H1 (cell line): ENCODE data around the gene ARMC6. TPM values are rescaled to one million over a fixed set of nuclear protein-coding genes. Genes with fewer than 3 reads are reported as not detected.

Experiments
- CTCF ChIA-PET: fragments of 300-600 bp; sonication (Branson Sonifier 250); formaldehyde crosslinking; loops from one replicate; lab custom pipeline; 2021; ENCODE audit not compliant: partially characterized antibody; lab: Charles Lee
- POLR2A ChIA-PET: fragments of 300-600 bp; sonication (Branson Sonifier 250); formaldehyde crosslinking; loops from one replicate; lab custom pipeline; 2021; ENCODE audit warnings: inconsistent platforms; ENCODE audit not compliant: partially characterized antibody; lab: Charles Lee
- DNase-seq, 2 experiments: peaks; one replicate each; pipeline versions ENCODE4 v3.0.0 to v3.0.0-alpha.2; 2010 to 2022; ENCODE audit warnings: low spot score in 2 of 2, low read depth in 1 of 2, mixed read lengths in 1 of 2
- FAIRE-seq: peaks from 2 replicates; lab custom pipeline; 2011; peaks lifted over from hg19 to GRCh38; lab: Jason Lieb, UNC
- H2AFZ ChIP-seq: 2 replicates; pipeline ENCODE4 v1.8.1; 2012; ENCODE audit warnings: low read length, inconsistent platforms
- H2AK5ac ChIP-seq: 2 replicates; pipeline ENCODE4 v1.6.1; 2013; ENCODE audit warnings: low read depth, low read length
- H2BK120ac ChIP-seq: replicated peaks from 2 replicates; pipeline ENCODE3; 2013; ENCODE audit warnings: low read depth, low read length, inconsistent platforms
- H2BK12ac ChIP-seq: 2 replicates; pipeline ENCODE4 v1.6.1; 2013; ENCODE audit warnings: low read depth, low read length
- H2BK15ac ChIP-seq: 2 replicates; pipeline ENCODE4 v1.6.1; 2013; ENCODE audit warnings: low read length
- H2BK20ac ChIP-seq: 2 replicates; pipeline ENCODE4 v1.6.1; 2013; ENCODE audit warnings: low read length
- H2BK5ac ChIP-seq: 2 replicates; pipeline ENCODE4 v1.6.1; 2013; ENCODE audit warnings: low read depth, low read length
- H3K14ac ChIP-seq: 2 replicates; pipeline ENCODE4 v1.6.1; 2013; ENCODE audit warnings: inconsistent platforms; ENCODE audit not compliant: insufficient read length
- H3K18ac ChIP-seq: 2 replicates; pipeline ENCODE4 v1.6.1; 2013; ENCODE audit warnings: low read length; ENCODE audit errors: extremely low read depth
- H3K23ac ChIP-seq: 2 replicates; pipeline ENCODE4 v1.6.1; 2013; ENCODE audit warnings: inconsistent platforms; ENCODE audit not compliant: insufficient read length
- H3K23me2 ChIP-seq: 2 replicates; pipeline ENCODE4 v1.6.1; 2013; ENCODE audit warnings: low read depth, low read length
- H3K27ac ChIP-seq: 2 replicates; pipeline ENCODE4 v1.6.1; 2011; ENCODE audit warnings: low read depth, low read length, inconsistent platforms
- H3K27me3 ChIP-seq, 4 experiments: replicated peaks in 1 of 4; 1 replicate in 1 of 4; 2 replicates in 3 of 4; pipeline versions ENCODE4 v1.6.1 to v1.8.1; 2011 to 2013; ENCODE audit warnings: low read length in 3 of 4, mild to moderate bottlenecking in 3 of 4, inconsistent platforms in 2 of 4, mixed read lengths in 2 of 4, moderate library complexity in 1 of 4; ENCODE audit not compliant: control insufficient read depth in 3 of 4, insufficient read depth in 3 of 4; ENCODE audit errors: extremely low read depth in 1 of 4
- H3K36me3 ChIP-seq, 4 experiments: 2 replicates each; pipeline versions ENCODE4 v1.6.1 to v1.8.1; 2011 to 2013; ENCODE audit warnings: mild to moderate bottlenecking in 4 of 4, low read length in 3 of 4, moderate library complexity in 2 of 4, control low read depth in 1 of 4, inconsistent platforms in 1 of 4; ENCODE audit not compliant: insufficient read depth in 4 of 4, control insufficient read depth in 2 of 4
- H3K4ac ChIP-seq: replicated peaks from 2 replicates; pipeline ENCODE3; 2013; ENCODE audit warnings: low read length, low read depth, mixed read lengths, inconsistent platforms; ENCODE audit not compliant: insufficient read length
- H3K4me1 ChIP-seq, 4 experiments: replicated peaks in 1 of 4; 1 replicate in 1 of 4; 2 replicates in 3 of 4; pipeline versions ENCODE4 v1.6.1 to v1.8.1; 2011 to 2013; ENCODE audit warnings: low read length in 3 of 4, inconsistent platforms in 2 of 4, mixed read lengths in 1 of 4; ENCODE audit not compliant: insufficient read depth in 4 of 4, control insufficient read depth in 3 of 4
- H3K4me2 ChIP-seq, 2 experiments: 2 replicates each; pipeline versions ENCODE4 v1.6.1 to v1.8.1; 2011 to 2013; ENCODE audit warnings: low read depth in 2 of 2, low read length in 2 of 2, control low read depth in 1 of 2, inconsistent platforms in 1 of 2, mild to moderate bottlenecking in 1 of 2; ENCODE audit not compliant: insufficient read depth in 1 of 2
- H3K4me3 ChIP-seq, 4 experiments: fragments of 200-600, 300-600 bp in 1 of 4; sonication (generic), shearing (Covaris generic), sonication (Bioruptor Twin) in 1 of 4; 2 replicates each; pipeline versions ENCODE4 v1.5.1 to v1.8.1; 2011 to 2016; ENCODE audit warnings: low read length in 4 of 4, low read depth in 3 of 4, control low read depth in 2 of 4, inconsistent platforms in 2 of 4, mild to moderate bottlenecking in 2 of 4, mixed read lengths in 1 of 4, moderate library complexity in 1 of 4; ENCODE audit not compliant: insufficient read depth in 2 of 4; ENCODE audit errors: extremely low read depth in 1 of 4
- H3K56ac ChIP-seq: replicated peaks from 2 replicates; pipeline ENCODE3; 2013; ENCODE audit warnings: low read depth, mild to moderate bottlenecking, mixed read lengths, low read length, inconsistent platforms; ENCODE audit not compliant: insufficient read length
- H3K79me1 ChIP-seq: 2 replicates; pipeline ENCODE4 v1.6.1; 2013; ENCODE audit warnings: low read depth, low read length, control low read depth
- H3K79me2 ChIP-seq, 2 experiments: 2 replicates each; pipeline versions ENCODE4 v1.6.1 to v1.8.1; 2012 to 2013; ENCODE audit warnings: low read length in 2 of 2, mild to moderate bottlenecking in 2 of 2, inconsistent platforms in 1 of 2; ENCODE audit not compliant: insufficient read depth in 2 of 2, control insufficient read depth in 1 of 2
- H3K9ac ChIP-seq, 4 experiments: replicated peaks in 1 of 4; 1 replicate in 1 of 4; 2 replicates in 3 of 4; pipeline versions ENCODE4 v1.6.1 to v1.8.1; 2011 to 2013; ENCODE audit warnings: low read depth in 3 of 4, low read length in 3 of 4, control low read depth in 2 of 4, mild to moderate bottlenecking in 2 of 4, moderate library complexity in 2 of 4, inconsistent platforms in 1 of 4; ENCODE audit errors: extremely low read depth in 1 of 4
- H3K9me3 ChIP-seq, 2 experiments: 2 replicates each; pipeline versions ENCODE4 v1.6.1 to v1.8.1; 2012 to 2013; ENCODE audit warnings: mild to moderate bottlenecking in 2 of 2, moderate library complexity in 2 of 2, control low read depth in 1 of 2, inconsistent platforms in 1 of 2, low read depth in 1 of 2, low read length in 1 of 2, mixed read lengths in 1 of 2; ENCODE audit not compliant: insufficient read depth in 2 of 2
- H4K20me1 ChIP-seq, 2 experiments: replicated peaks in 1 of 2; 2 replicates each; pipeline versions ENCODE3 to v1.8.1; 2011 to 2013; ENCODE audit warnings: inconsistent platforms in 2 of 2, low read length in 2 of 2, mild to moderate bottlenecking in 1 of 2; ENCODE audit not compliant: insufficient read depth in 2 of 2, control insufficient read depth in 1 of 2
- H4K5ac ChIP-seq: 2 replicates; pipeline ENCODE4 v1.6.1; 2013; ENCODE audit warnings: low read length, low read depth, mixed read lengths, inconsistent platforms; ENCODE audit not compliant: insufficient read length
- H4K8ac ChIP-seq: 2 replicates; pipeline ENCODE4 v1.8.0; 2013; ENCODE audit warnings: mild to moderate bottlenecking, moderate library complexity, low read length, inconsistent platforms; ENCODE audit not compliant: insufficient read depth; ENCODE audit errors: extremely low read depth
- H4K91ac ChIP-seq: replicated peaks from 2 replicates; pipeline ENCODE3; 2013; ENCODE audit warnings: low read length, mixed read lengths, inconsistent platforms; ENCODE audit not compliant: insufficient read length
- BCL11A ChIP-seq, 2 experiments: IDR thresholded peaks; one replicate each; pipeline ENCODE4 v1.6.1; 2011; ENCODE audit warnings: low read depth in 2 of 2, low read length in 2 of 2, mild to moderate bottlenecking in 2 of 2
- BRCA1 ChIP-seq: IDR thresholded peaks from 2 replicates; pipeline ENCODE4 v1.6.1; 2012; ENCODE audit warnings: low read depth, low read length, improper control_type of control experiment
- CEBPB ChIP-seq: IDR thresholded peaks from 2 replicates; pipeline ENCODE4 v1.6.1; 2012; ENCODE audit warnings: low read depth, low read length
- CTBP2 ChIP-seq: IDR thresholded peaks from 2 replicates; pipeline ENCODE4 v1.7.0; 2011; ENCODE audit warnings: borderline replicate concordance, mild to moderate bottlenecking, moderate library complexity, mixed read lengths, low read length; ENCODE audit not compliant: insufficient read depth, insufficient read length
- GTF2F1 ChIP-seq: IDR thresholded peaks from 2 replicates; pipeline ENCODE4 v1.6.1; 2012; ENCODE audit warnings: low read depth, low read length, improper control_type of control experiment, borderline replicate concordance
- HDAC2 ChIP-seq, 2 experiments: fragments of 300-600 bp in 1 of 2; sonication (generic) in 1 of 2; IDR thresholded peaks; 2 replicates each; pipeline ENCODE4 v1.6.1; 2011 to 2012; ENCODE audit warnings: low read depth in 2 of 2, low read length in 2 of 2, mild to moderate bottlenecking in 2 of 2, moderate library complexity in 2 of 2, borderline replicate concordance in 1 of 2, inconsistent platforms in 1 of 2
- MAFK ChIP-seq: IDR thresholded peaks from 2 replicates; pipeline ENCODE4 v1.6.1; 2012; ENCODE audit warnings: low read depth, mild to moderate bottlenecking, improper control_type of control experiment, low read length
- PHF8 ChIP-seq: fragments of 200-600 bp; sonication (generic); conservative IDR thresholded peaks from 2 replicates; pipeline ENCODE4 v1.7.1; 2012; ENCODE audit warnings: low read depth, mild to moderate bottlenecking, inconsistent platforms, low read length, moderate library complexity
- SIX5 ChIP-seq: IDR thresholded peaks from 2 replicates; pipeline ENCODE4 v1.6.1; 2011; ENCODE audit warnings: mild to moderate bottlenecking, low read depth, low read length
- SP4 ChIP-seq: IDR thresholded peaks from 2 replicates; pipeline ENCODE4 v1.6.1; 2012; ENCODE audit warnings: low read length, inconsistent platforms
- TAF1 ChIP-seq: IDR thresholded peaks from 2 replicates; pipeline ENCODE4 v1.6.1; 2011; ENCODE audit warnings: mild to moderate bottlenecking, low read depth, low read length
- ZNF274 ChIP-seq: IDR thresholded peaks from 2 replicates; pipeline ENCODE4 v1.7.0; 2012; ENCODE audit warnings: low read length, borderline replicate concordance; ENCODE audit errors: extremely low read depth
- WGBS, 2 experiments: shearing (Covaris generic) in 1 of 2; methylation state at CpG; one replicate each; pipeline versions ENCODE4 v1.1.6 to v1.1.7; 2013 to 2015; ENCODE audit warnings: low lambda C conversion rate in 2 of 2, mixed read lengths in 2 of 2, inconsistent platforms in 1 of 2, low coverage in 1 of 2, missing lambda C conversion rate in 1 of 2; ENCODE audit not compliant: insufficient replicate concordance in 2 of 2, insufficient coverage in 1 of 2, insufficient read length in 1 of 2; ENCODE audit errors: extremely low coverage in 1 of 2, missing lambda C conversion rate in 1 of 2; 5-methylcytosine and 5-hydroxymethylcytosine counted together
- polyA plus RNA-seq, 7 experiments: library from polyadenylated mRNA; depleted of rRNA in 3 of 7; stranded (reverse) in 5 of 7; unstranded in 2 of 7; fragments of >200 nt in 5 of 7; fragments of 200-250 nt in 2 of 7; gene quantifications; 1 replicate in 5 of 7; 2 replicates in 1 of 7; 4 replicates in 1 of 7; pipeline versions ENCODE4 v1.2.1 to v1.2.3, GENCODE V29; 2011 to 2013; ENCODE audit warnings: missing spikeins in 2 of 7, mixed read lengths in 2 of 7
- total RNA-seq: library from RNA; stranded (reverse); fragmentation: NEBNext Ultra II Directional; extraction: Animal tissue kit (Norgen Biotek cat#: 25700); gene quantifications from 2 replicates; pipeline ENCODE4 v1.2.1, GENCODE V29; 2021

Gene ARMC6
- total and polyA plus RNA-seq, 2 of the 8 experiments (the other 6 are each of a cell fraction or from before 2014, with no cell fraction given): 67.1 to 68.3 TPM

DNA sequence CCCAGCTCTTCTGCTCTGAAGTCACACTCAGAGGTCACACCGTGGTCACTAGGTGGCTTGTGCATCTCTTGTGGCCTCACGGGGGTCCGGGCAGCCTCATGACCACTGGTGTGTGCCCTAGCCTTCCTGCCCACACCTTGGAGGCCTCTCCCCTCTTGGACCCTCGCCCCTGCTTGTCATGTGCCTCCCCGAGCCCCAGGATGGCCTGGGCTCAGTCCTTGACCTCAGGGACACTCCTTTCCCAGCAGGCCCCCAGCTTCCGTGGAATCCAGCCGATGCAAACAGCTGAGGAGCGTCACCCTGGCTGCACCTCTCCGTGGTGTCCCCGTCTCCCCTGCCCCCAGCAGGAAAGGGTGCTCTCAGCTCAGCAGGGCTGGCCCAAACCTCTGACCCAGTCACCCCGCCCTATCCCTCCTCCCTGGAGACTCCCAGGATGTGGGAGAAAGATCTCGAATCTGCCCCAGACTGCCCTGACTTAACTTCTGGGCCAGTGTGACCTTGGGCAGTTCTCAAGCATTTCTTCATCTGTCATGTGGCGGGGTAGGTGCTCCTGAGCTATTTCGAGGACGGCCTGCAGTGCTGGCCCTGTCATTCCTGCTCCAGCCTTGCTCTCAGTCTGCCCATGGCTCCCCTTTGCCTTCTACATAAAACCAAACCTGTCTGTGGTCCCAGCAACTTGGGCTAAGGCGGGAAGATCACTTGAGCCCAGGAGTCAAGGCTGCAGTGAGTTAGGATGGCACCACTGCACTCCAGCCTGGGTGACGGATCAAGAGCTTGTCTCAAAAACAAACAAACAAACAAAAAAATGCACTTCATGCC lies 25.8 kb downstream of the ARMC6 start:
- Histone ChIP-seq H2BK12ac (no peak overlapping the region), H3K36me3 (peaks cover 12 to 35% (median 29%) of the 10 kb centered on the region in 4 experiments; a peak in 7 of 8 replicates), H3K9me3 (no peaks in the 10 kb centered on the region), H3K14ac (no peak overlapping the region), H2BK120ac (no peak overlapping the region), H3K4me3 (no peak overlapping the region), H2BK15ac (no peak overlapping the region), H3K9ac (no peak overlapping the region), H3K27me3 (peaks cover 0 to 8% (median 4%) of the 10 kb centered on the region in 4 experiments; a peak in 5 of 7 replicates), H3K18ac (no peak overlapping the region), H3K23ac (no peak overlapping the region), H3K4me2 (no peak overlapping the region), H3K4ac (no peak overlapping the region), H3K79me1 (no peaks in the 10 kb centered on the region), H2AFZ (no peak overlapping the region), H4K5ac (no peak overlapping the region), H3K23me2 (peaks cover 5% of the 10 kb centered on the region), H4K91ac (no peak overlapping the region), H2BK5ac (no peak overlapping the region), H3K56ac (no peak overlapping the region), H3K79me2 (no peaks in the 10 kb centered on the region), H2BK20ac (no peak overlapping the region), H4K20me1 (peaks cover 12 to 21% of the 10 kb centered on the region in 2 experiments), H2AK5ac (no peak overlapping the region), H3K4me1 (peaks cover 0 to 3% (median 2%) of the 10 kb centered on the region in 4 experiments; a peak in 5 of 7 replicates), H4K8ac (no peak overlapping the region), H3K27ac (no peak overlapping the region)
- FAIRE-seq (no peak), DNase-seq (no peak)
- ChIA-PET POLR2A (interaction anchor here (1.1 to 1.6 kb wide), 5 partner anchors 9 to 111 kb away, joined by 3 to 4 read pairs (median 3); partner anchors contain the start of gene MEF2B), CTCF (interaction anchor here (1.0 to 2.5 kb wide), 6 partner anchors 8 to 116 kb away, joined by 3 to 17 read pairs (median 4); no protein-coding TSS in a partner anchor)
- WGBS, 2 experiments: 80% methylated on average over 13 of the region's 17 CpGs; no CpG with 5 or more reads in 1 of the 2 experiments
- TF ChIP-seq CTBP2: no peak
- TF ChIP-seq CEBPB: no peak
- TF ChIP-seq ZNF274: no peak
- no peak for TF ChIP-seq TAF1
- TF ChIP-seq BCL11A (IDR thresholded peaks at IDR 0.05; ENCODE audit: low read depth in 2 of 2, low read length in 2 of 2): no peak
- no peak for TF ChIP-seq PHF8
- no peak for TF ChIP-seq BRCA1
- TF ChIP-seq SP4: no peak
- TF ChIP-seq GTF2F1: no peak
- no peak for TF ChIP-seq SIX5
- no peak for TF ChIP-seq HDAC2 (IDR thresholded peaks at IDR 0.05; ENCODE audit: borderline replicate concordance in 1 of 2, low read depth in 2 of 2, low read length in 2 of 2)
- TF ChIP-seq MAFK: no peak
